Kasumi-1 (cell line): Measurements from ENCODE around the gene STKLD1.
A peak's percentile ranks its signal among the peaks of the same experiment; 100 is the strongest.
"Not testable (repeated sequence)": the region's sequence is repeated elsewhere in the genome, so short reads cannot be mapped to it uniquely, and the experiment has no call there.

Experiments used
- DNase-seq, 2 experiments: peaks; one replicate each; lab custom pipeline; 2025; lab: John Stamatoyannopoulos, UW

STKLD1 gene

DNA sequence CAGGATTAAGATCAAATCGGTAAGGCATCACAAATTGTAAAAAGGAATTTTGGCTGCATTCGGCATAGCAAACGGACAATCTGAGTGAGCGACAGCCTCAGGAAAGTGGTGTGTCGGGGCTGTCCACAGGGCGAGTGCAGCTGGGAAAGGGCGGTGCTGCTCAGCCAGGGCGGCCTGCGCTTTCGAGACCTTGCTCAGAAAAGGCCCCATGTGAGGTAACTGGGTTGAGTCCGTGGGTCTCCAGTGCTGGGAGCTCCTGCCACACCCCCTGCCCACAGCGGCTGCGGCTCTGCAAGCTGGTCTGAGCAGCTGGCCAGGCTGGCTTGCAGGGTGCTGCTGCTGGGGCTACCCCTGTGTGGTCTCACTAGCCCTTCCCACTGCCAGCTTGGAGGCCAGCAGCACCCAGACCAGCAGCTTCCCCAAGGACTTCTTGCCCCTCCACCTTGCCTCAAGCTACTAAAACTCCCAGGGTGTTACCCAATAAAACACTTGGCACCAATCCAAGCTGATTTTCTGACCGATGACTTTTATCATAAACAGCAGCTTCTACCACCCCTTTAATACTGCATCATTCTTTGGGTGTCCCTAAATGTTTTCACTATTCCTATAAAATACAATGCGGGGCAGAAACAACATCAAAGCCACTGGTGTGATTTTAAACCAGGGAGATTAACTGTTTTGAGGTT, 13.7 kb upstream of the STKLD1 start:
- DNase-seq: no peak

DNA sequence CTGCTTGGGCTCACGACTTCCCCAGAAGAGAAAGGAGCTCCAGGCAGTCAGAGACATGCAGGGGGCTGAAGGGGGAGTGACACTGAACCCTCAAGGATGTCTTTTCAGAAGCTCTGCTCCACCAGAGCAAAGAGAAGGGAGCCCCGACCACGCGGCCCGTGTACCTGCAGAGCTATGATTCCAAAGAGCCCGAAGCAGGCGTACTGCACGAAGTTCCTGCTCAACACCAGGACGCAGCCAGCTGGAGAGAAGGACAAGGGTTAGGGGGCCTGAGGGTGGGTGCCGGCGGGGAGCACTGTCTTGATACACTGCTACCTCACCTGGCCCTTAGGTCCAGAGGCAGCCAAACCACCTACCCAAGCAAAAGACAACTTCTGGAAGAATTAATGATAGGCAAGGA, 9.7 kb upstream of the STKLD1 start:
- no peak for DNase-seq

DNA sequence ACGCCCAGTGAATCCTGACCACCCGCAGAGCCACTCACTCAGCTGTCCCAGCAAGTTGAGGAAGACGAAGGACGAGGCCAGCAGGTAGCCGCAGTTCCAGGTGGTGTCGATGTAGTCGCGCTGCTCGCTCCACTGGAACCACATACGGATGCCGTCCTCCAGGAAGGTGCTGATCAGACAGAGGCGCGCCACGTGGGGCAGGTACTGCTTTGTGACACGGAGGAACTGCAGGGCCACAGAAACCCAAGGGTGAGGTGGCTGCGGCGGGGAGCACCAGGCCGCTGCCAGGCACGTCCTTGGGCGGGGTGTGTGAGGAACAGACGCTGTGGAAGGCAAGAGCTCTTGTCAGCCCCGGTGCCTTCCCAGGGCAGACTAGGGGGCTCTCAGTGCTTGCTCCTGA, 8.9 kb upstream of the STKLD1 start:
- no peak for DNase-seq

GRCh38 chr9:133367778-133368177, 8.4 kb upstream of the STKLD1 start:
- DNase-seq: no peak

- no peak for DNase-seq
Measured at GRCh38 chr9:133368249-133368881, 7.8 kb upstream of the STKLD1 start.

DNA sequence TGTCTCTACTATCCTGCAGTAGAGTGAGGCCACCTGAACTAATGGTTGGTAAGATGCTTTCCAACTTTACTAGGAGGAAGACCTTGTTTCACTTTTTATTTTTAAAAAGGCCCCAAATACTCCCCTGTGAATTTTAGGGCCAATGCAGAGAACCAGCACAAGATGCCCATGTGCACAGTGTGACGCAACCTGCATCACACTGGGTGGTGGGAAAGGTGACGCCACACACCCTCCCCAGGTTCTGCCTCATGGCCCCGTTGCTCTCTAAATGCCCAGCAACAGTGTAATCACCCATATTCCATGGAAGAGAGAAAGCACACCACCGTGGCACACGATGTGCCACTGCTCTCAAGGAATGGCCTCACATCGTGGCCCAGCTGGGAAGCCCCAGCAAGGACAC, 6.7 kb upstream of the STKLD1 start:
- no peak for DNase-seq

DNA sequence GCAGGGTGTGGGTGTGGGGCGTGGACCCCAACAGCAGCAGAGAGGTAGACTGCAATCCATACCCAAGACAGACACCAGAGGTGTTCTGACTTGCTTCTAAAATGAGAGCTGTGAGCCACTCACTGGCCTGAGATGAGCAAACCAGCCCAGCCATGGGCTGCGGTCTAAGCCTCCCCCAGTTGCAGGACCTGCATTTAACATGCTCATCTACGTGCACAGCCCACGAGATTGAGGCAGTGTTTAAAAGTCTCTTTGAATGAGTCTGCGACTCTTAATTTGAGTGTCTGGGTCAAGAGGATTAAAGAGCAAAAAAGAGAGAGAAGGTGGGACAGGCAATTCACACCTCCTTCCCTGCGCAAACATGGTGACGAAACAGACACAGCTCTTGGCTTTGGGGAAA, 6.2 kb upstream of the STKLD1 start:
- DNase-seq: no peak

- DNase-seq: no peak
Measured at GRCh38 chr9:133370685-133371084, 5.5 kb upstream of the STKLD1 start.

DNA sequence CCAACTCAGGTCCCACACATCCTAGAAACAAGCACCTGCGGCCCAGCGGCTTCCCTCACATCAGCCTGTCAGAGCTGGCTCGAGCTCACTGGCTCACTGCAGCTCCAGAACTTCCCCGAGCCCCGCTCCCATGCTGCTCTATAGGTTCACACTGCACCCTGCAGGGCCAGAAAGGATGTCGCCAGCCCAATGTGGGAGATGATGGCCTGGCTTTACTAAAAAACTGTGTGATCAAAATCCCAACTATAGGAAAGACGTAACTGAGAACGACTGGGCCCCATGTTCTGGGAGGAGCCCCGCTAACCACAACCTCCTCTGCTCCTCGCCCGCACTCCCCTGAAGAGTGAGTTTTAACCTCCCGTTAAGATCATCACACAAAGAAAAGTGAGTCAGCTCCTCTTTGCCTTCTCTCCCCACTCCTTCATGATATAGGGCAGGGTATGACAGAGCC, 4.9 kb upstream of the STKLD1 start:
- DNase-seq: no peak

GRCh38 chr9:133372144-133372543, 4.0 kb upstream of the STKLD1 start:
- DNase-seq: no peak

DNA sequence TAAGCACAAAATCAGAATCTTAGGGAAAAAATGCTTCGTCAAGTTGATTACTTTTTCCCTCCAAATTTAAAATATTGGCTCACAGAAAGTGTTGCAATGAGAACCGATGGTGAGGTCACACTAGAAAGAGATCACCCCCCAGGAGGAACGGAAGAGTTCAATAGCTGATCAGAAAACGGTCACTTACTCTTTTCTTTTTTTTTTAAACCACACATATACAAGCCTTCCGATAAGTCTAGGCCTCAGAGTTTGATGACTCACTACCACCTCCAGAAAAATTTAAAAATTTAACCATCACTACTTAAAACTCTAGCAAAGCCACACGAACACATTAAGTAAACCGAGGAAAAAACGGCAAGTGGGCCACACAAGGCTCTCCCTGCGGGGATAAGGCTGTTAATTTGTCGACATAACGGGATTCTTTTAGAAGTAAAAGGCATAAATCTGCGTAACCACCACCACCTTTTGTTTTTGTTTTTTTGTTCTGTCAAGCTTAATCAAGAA, 1.5 kb upstream of the STKLD1 start:
- peak in 1 of 2 experiments; percentile 39 for DNase-seq

GRCh38 chr9:133375116-133375723, 946 bp upstream of the STKLD1 start:
- peak; percentile 35 to 36 for DNase-seq

DNA sequence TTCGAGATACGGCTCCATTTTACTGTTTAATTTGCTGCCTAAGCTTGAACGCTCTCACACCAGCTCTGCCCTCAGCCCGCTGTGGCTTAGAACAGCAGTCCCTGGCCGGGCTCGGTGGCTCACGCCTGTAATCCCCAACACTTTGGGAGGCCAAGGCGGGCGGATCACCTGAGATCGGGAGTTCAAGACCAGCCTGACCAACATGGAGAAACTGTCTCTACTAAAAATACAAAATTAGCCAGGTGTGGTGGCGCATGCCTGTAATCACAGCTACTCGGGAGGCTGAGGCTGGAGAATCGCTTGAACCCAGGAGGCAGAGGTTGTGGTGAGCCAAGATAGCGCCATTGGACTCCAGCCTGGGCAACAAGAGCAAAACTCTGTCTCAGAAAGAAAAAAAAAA, 1.1 kb downstream of the STKLD1 start:
- DNase-seq: not testable (repeated sequence)

GRCh38 chr9:133377721-133378216, 1.6 kb downstream of the STKLD1 start:
- DNase-seq: peak; percentile 6 to 20

- no peak for DNase-seq
Measured at GRCh38 chr9:133378408-133378962, 2.3 kb downstream of the STKLD1 start.

GRCh38 chr9:133379153-133380086, 3.3 kb downstream of the STKLD1 start:
- DNase-seq: no peak

DNA sequence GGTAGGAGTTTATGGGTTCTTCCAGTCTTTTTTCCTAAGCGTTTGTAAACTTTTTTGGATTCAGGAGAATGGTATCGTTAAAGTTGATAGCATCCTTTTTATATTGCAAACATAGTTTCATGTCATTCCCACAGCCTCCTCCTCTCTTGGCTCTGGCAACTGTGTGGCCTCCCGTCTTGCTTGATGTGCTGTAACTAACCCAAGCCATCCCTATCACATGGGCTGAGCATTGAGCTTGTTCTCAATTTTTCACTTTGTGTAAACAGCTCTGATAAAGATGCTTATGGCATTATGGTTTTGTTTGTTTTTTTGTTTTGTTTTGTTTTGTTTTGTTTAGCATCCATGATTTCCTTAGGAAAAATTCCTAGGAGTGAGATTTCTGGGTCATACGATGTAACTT, 4.6 kb downstream of the STKLD1 start:
- DNase-seq: no peak

DNA sequence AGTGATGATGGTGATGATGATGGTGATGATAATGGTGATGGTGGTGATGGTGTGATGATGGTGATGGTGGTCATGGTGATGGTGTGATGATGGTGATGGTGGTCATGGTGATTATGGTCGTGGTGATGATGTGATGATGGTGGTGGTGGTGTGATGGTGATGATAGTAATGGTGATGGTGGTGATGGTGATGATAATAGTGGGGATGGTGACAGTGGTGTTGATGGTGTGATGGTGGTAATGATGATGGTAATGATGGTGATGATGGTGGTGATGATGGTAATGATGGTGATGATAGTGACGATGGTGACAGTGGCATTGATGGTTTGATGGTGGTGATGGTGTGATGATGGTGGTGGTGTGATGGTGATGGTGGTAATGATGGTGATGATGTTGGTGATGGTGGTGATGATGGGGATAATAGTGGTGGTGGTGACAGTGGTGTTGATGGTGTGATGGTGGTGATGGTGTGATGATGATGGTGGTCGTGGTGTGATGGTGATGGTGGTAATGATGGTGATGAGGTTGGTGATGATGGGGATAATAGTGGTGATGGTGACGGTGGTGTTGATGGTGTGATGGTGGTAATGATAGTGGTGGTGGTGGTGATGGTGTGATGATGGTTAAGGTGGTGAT, 6.5 kb downstream of the STKLD1 start:
- no peak for DNase-seq

- DNase-seq: no peak
Measured at GRCh38 chr9:133383438-133383837, 7.3 kb downstream of the STKLD1 start.

GRCh38 chr9:133384736-133385321, 8.7 kb downstream of the STKLD1 start:
- no peak for DNase-seq

- no peak for DNase-seq
Measured at GRCh38 chr9:133385452-133385851, 9.3 kb downstream of the STKLD1 start.
